ENCODE results near the gene THAP3.

GRCh38 chr1:6588893-6589520 lies 35.7 kb upstream of the THAP3 start:
- TF ChIP-seq POLR2A (IDR thresholded peaks at IDR 0.05) (no peak), CTCF (IDR thresholded peaks at IDR 0.05) (no peak)

Data from lower leg skin (tissue), 3 donors.